HG03066 (cell line): ENCODE data around the gene COL16A1.
"Not testable (repeated sequence)": the region's sequence is repeated elsewhere in the genome, so short reads cannot be mapped to it uniquely, and the experiment has no call there.

Source experiments
- ATAC-seq: cut with Tn5 transposase; IDR thresholded peaks from one replicate; pipeline ENCODE4 v1.9.1; 2021; ENCODE audit warnings: low read depth; ENCODE audit not compliant: unreplicated experiment

Gene COL16A1

GRCh38 chr1:31707711-31708110 lies 3.9 kb upstream of the COL16A1 start:
- ATAC-seq, result no peak

- not testable (repeated sequence) for ATAC-seq
Measured at GRCh38 chr1:31707059-31707600, 3.3 kb upstream of the COL16A1 start.

GRCh38 chr1:31706384-31707058 lies 2.7 kb upstream of the COL16A1 start:
- ATAC-seq, result no peak

GRCh38 chr1:31705080-31705866 lies 1.5 kb upstream of the COL16A1 start:
- ATAC-seq, result no peak

GRCh38 chr1:31704271-31705079 lies 658 bp upstream of the COL16A1 start:
- ATAC-seq, result no peak

GRCh38 chr1:31702836-31703404 lies 897 bp downstream of the COL16A1 start:
- ATAC-seq, result no peak

- ATAC-seq, result no peak
Measured at GRCh38 chr1:31701091-31701736, 2.6 kb downstream of the COL16A1 start.

- no peak for ATAC-seq
Measured at GRCh38 chr1:31700468-31701090, 3.2 kb downstream of the COL16A1 start.

GRCh38 chr1:31699341-31699891 lies 4.4 kb downstream of the COL16A1 start:
- no peak for ATAC-seq

- ATAC-seq, result no peak
Measured at GRCh38 chr1:31697369-31697984, 6.3 kb downstream of the COL16A1 start.

- no peak for ATAC-seq
Measured at GRCh38 chr1:31696242-31696641, 7.6 kb downstream of the COL16A1 start.

GRCh38 chr1:31695327-31695726 lies 8.5 kb downstream of the COL16A1 start:
- ATAC-seq, result no peak

GRCh38 chr1:31694964-31695313 lies 8.9 kb downstream of the COL16A1 start:
- ATAC-seq, result no peak

- no peak for ATAC-seq
Measured at GRCh38 chr1:31694069-31694963, 9.5 kb downstream of the COL16A1 start.

GRCh38 chr1:31693231-31693630 lies 10.6 kb downstream of the COL16A1 start:
- ATAC-seq, result no peak

GRCh38 chr1:31691951-31692350 lies 11.9 kb downstream of the COL16A1 start:
- no peak for ATAC-seq

- no peak for ATAC-seq
Measured at GRCh38 chr1:31691446-31691845, 12.4 kb downstream of the COL16A1 start.

GRCh38 chr1:31690921-31691320 lies 12.9 kb downstream of the COL16A1 start:
- no peak for ATAC-seq
